HEK293 (cell line): ENCODE results near the gene FILIP1.

ENCODE experiments used
- CTCF ChIA-PET: fragments of 350-600 bp; formaldehyde crosslinking; extraction: SDS; loops from one replicate; lab custom pipeline; 2021; ENCODE audit warnings: antibody characterized with exemption; lab: Yijun Ruan, JAX
- POLR2A ChIA-PET: fragments of 300-600 bp; formaldehyde crosslinking; extraction: SDS; loops from one replicate; lab custom pipeline; 2020; ENCODE audit warnings: antibody characterized with exemption, inconsistent platforms; lab: Yijun Ruan, JAX
- H3K27ac ChIP-seq: fragments of 200-500 bp; sonication (Bioruptor generic); 2 replicates; pipeline ENCODE4 v1.5.1; 2014; ENCODE audit warnings: low read depth, low read length, control low read depth, inconsistent platforms; ENCODE audit errors: extremely low read depth
- H3K36me3 ChIP-seq, 2 experiments: fragments of 200-500 bp in 1 of 2; sonication (Bioruptor generic) in 1 of 2; 1 replicate in 1 of 2; 2 replicates in 1 of 2; pipeline ENCODE4 v1.5.1; 2014 to 2017; ENCODE audit warnings: inconsistent platforms in 2 of 2, low read length in 2 of 2; ENCODE audit not compliant: control insufficient read depth in 2 of 2, insufficient read depth in 1 of 2
- H3K4me1 ChIP-seq: fragments of 200-500 bp; sonication (Bioruptor generic); 2 replicates; pipeline ENCODE4 v1.5.1; 2014; ENCODE audit warnings: mild to moderate bottlenecking, low read length, inconsistent platforms; ENCODE audit not compliant: control insufficient read depth, insufficient read depth
- H3K4me3 ChIP-seq: 2 replicates; pipeline ENCODE4 v1.5.1; 2011; ENCODE audit warnings: low read depth, mild to moderate bottlenecking, control low read depth, low read length, moderate library complexity
- H3K9me3 ChIP-seq: fragments of 200-500 bp; sonication (Bioruptor generic); 2 replicates; pipeline ENCODE4 v1.5.1; 2014; ENCODE audit warnings: low read depth, low read length, inconsistent platforms; ENCODE audit not compliant: control insufficient read depth, insufficient read depth
- GLI2 ChIP-seq: fragments of 450-650 bp; formaldehyde crosslinking; IDR thresholded peaks from 2 replicates; pipeline ENCODE4; 2017; ENCODE audit warnings: missing biosample characterization, missing genetic modification characterization, low read depth, borderline replicate concordance
- HIC1 ChIP-seq: fragments of 450-650 bp; formaldehyde crosslinking; IDR thresholded peaks from 2 replicates; pipeline ENCODE4 v1.5.1; 2016; ENCODE audit warnings: missing biosample characterization, missing genetic modification characterization
- KLF16 ChIP-seq: fragments of 450-650 bp; formaldehyde crosslinking; IDR thresholded peaks from 2 replicates; pipeline ENCODE4 v1.5.1; 2017; ENCODE audit warnings: missing biosample characterization, missing genetic modification characterization
- KLF8 ChIP-seq: fragments of 450-650 bp; formaldehyde crosslinking; IDR thresholded peaks from 2 replicates; pipeline ENCODE4 v1.5.1; 2016; ENCODE audit warnings: missing biosample characterization, missing genetic modification characterization
- KLF9 ChIP-seq: fragments of 450-650 bp; formaldehyde crosslinking; IDR thresholded peaks from 2 replicates; pipeline ENCODE4 v1.5.1; 2016; ENCODE audit warnings: missing biosample characterization, missing genetic modification characterization, low read depth
- MZF1 ChIP-seq: fragments of 450-650 bp; formaldehyde crosslinking; IDR thresholded peaks from 2 replicates; pipeline ENCODE4 v1.5.1; 2017; ENCODE audit warnings: missing biosample characterization, missing genetic modification characterization, borderline replicate concordance
- PRDM1 ChIP-seq: fragments of 450-650 bp; formaldehyde crosslinking; IDR thresholded peaks from 2 replicates; pipeline ENCODE4; 2016; ENCODE audit warnings: missing biosample characterization, missing genetic modification characterization
- RBAK ChIP-seq: fragments of 450-650 bp; formaldehyde crosslinking; IDR thresholded peaks from 2 replicates; pipeline ENCODE4 v1.5.1; 2016; ENCODE audit warnings: missing biosample characterization, missing genetic modification characterization
- SALL2 ChIP-seq: fragments of 450-650 bp; formaldehyde crosslinking; IDR thresholded peaks from 2 replicates; pipeline ENCODE4 v1.5.0; 2017; ENCODE audit warnings: missing biosample characterization, mild to moderate bottlenecking, missing genetic modification characterization, borderline replicate concordance
- TRIM28 ChIP-seq: IDR thresholded peaks from 2 replicates; pipeline ENCODE4 v1.6.1; 2011; ENCODE audit warnings: low read length, control low read depth, borderline replicate concordance
- ZBTB17 ChIP-seq: fragments of 450-650 bp; formaldehyde crosslinking; IDR thresholded peaks from 2 replicates; pipeline ENCODE4 v1.5.1; 2016; ENCODE audit warnings: missing biosample characterization, missing genetic modification characterization
- ZBTB49 ChIP-seq: fragments of 450-650 bp; formaldehyde crosslinking; IDR thresholded peaks from 2 replicates; pipeline ENCODE4 v1.5.1; 2016; ENCODE audit warnings: missing biosample characterization, missing genetic modification characterization, low read depth
- ZNF175 ChIP-seq: fragments of 450-650 bp; formaldehyde crosslinking; IDR thresholded peaks from 2 replicates; pipeline ENCODE4 v1.5.1; 2016; ENCODE audit warnings: missing biosample characterization, missing genetic modification characterization
- ZNF23 ChIP-seq: fragments of 450-650 bp; formaldehyde crosslinking; IDR thresholded peaks from 2 replicates; pipeline ENCODE4 v1.5.1; 2016; ENCODE audit warnings: missing biosample characterization, missing genetic modification characterization, borderline replicate concordance
- ZNF510 ChIP-seq: fragments of 450-650 bp; formaldehyde crosslinking; IDR thresholded peaks from 2 replicates; pipeline ENCODE4 v1.5.1; 2018; ENCODE audit warnings: mild to moderate bottlenecking, missing genetic modification characterization, missing biosample characterization; ENCODE audit not compliant: insufficient replicate concordance
- ZNF518A ChIP-seq: fragments of 450-650 bp; formaldehyde crosslinking; conservative IDR thresholded peaks from 2 replicates; pipeline ENCODE4 v1.5.1; 2016; ENCODE audit warnings: low read depth, missing biosample characterization, missing genetic modification characterization
- ZNF544 ChIP-seq: fragments of 450-650 bp; formaldehyde crosslinking; IDR thresholded peaks from 2 replicates; pipeline ENCODE4 v1.5.0; 2017; ENCODE audit warnings: missing biosample characterization, missing genetic modification characterization
- ZNF548 ChIP-seq: fragments of 450-650 bp; formaldehyde crosslinking; IDR thresholded peaks from 2 replicates; pipeline ENCODE4 v1.5.1; 2016; ENCODE audit warnings: missing biosample characterization, missing genetic modification characterization
- ZNF571 ChIP-seq: fragments of 450-650 bp; formaldehyde crosslinking; IDR thresholded peaks from 2 replicates; pipeline ENCODE4 v1.5.0; 2017; ENCODE audit warnings: missing biosample characterization, missing genetic modification characterization
- ZNF600 ChIP-seq: fragments of 450-650 bp; formaldehyde crosslinking; IDR thresholded peaks from 2 replicates; pipeline ENCODE4 v1.5.1; 2016; ENCODE audit warnings: missing biosample characterization, missing genetic modification characterization
- ZNF626 ChIP-seq: fragments of 450-650 bp; sonication (Bioruptor Pico); formaldehyde crosslinking; IDR thresholded peaks from 2 replicates; pipeline ENCODE4 v1.5.1; 2018; ENCODE audit warnings: missing biosample characterization, missing genetic modification characterization, inconsistent platforms
- ZNF704 ChIP-seq: fragments of 450-650 bp; formaldehyde crosslinking; IDR thresholded peaks from 2 replicates; pipeline ENCODE4 v1.5.1; 2016; ENCODE audit warnings: missing biosample characterization, missing genetic modification characterization
- ZSCAN4 ChIP-seq: fragments of 450-650 bp; formaldehyde crosslinking; IDR thresholded peaks from 2 replicates; pipeline ENCODE4 v1.5.1; 2017; ENCODE audit warnings: missing biosample characterization, missing genetic modification characterization

FILIP1 gene

GRCh38 chr6:75249837-75250236 lies 243.8 kb downstream of the FILIP1 start:
- no peak overlapping the region for H3K4me3 ChIP-seq
- no peak overlapping the region for H3K27ac ChIP-seq
- TF ChIP-seq SALL2 (tag by site-specific recombination) (no peak), ZNF518A (tag by site-specific recombination) (no peak), ZNF704 (no peak), GLI2 (no peak), ZNF571 (tag by site-specific recombination) (no peak), KLF8 (tag by site-specific recombination) (no peak), RBAK (tag by site-specific recombination) (no peak), ZNF23 (tag by site-specific recombination) (no peak), KLF16 (tag by site-specific recombination) (no peak)
- H3K36me3 ChIP-seq = peaks cover 0 to 23% of the 10 kb centered on the region in 2 experiments; a peak in 1 of 3 replicates
- ChIA-PET POLR2A (interaction anchor here (0.9 kb wide), 1 partner anchor 13 kb away, joined by 3 read pairs; no protein-coding TSS in a partner anchor), CTCF (interaction anchor here (0.9 to 4.9 kb wide), 3 partner anchors 15 to 277 kb away, joined by 4 to 22 read pairs (median 4); no protein-coding TSS in a partner anchor)
- H3K4me1 ChIP-seq = no peaks in the 10 kb centered on the region
- H3K9me3 ChIP-seq = no peaks in the 10 kb centered on the region

- Histone ChIP-seq H3K9me3 (no peaks in the 10 kb centered on the region), H3K36me3 (peaks cover 0 to 8% of the 10 kb centered on the region in 2 experiments; a peak in 2 of 3 replicates), H3K27ac (no peak overlapping the region), H3K4me3 (no peak overlapping the region), H3K4me1 (no peaks in the 10 kb centered on the region)
- ChIA-PET POLR2A (no interaction called here), CTCF (no interaction called here)
- TF ChIP-seq KLF9 (tag by site-specific recombination) (no peak), TRIM28 (no peak), ZBTB49 (tag by site-specific recombination) (no peak), HIC1 (tag by site-specific recombination) (no peak), ZNF548 (tag by site-specific recombination) (no peak), PRDM1 (tag by site-specific recombination) (no peak), ZNF600 (no peak), ZNF626 (tag by site-specific recombination) (no peak), ZNF510 (tag by site-specific recombination) (no peak), ZBTB17 (tag by site-specific recombination) (no peak), ZSCAN4 (tag by site-specific recombination) (no peak), ZNF544 (tag by site-specific recombination) (no peak), ZNF175 (tag by site-specific recombination) (no peak), MZF1 (tag by site-specific recombination) (no peak)
These were observed 247.2 kb downstream of the FILIP1 start for GRCh38 chr6:75246386-75246785.
